Gastrocnemius medialis (tissue), 4 donors: ENCODE data around the gene MYO15A. TPM values are rescaled to one million over a fixed set of nuclear protein-coding genes. Genes with fewer than 3 reads are reported as not detected.

ENCODE experiments used
- ATAC-seq, 2 donors: fragments of 150-250 bp; one replicate each; pipeline ENCODE4 v1.9.1; 2016
- DNase-seq, 2 donors: peaks; one replicate each; pipeline ENCODE4 v3.0.0-alpha.2; 2019
- H3K27ac ChIP-seq, 4 donors: fragments of 200-600 bp; sonication (generic); 1 replicate in 1 of 4; 2 replicates in 3 of 4; pipeline ENCODE4 v1.5.1; 2016 to 2018; ENCODE audit warnings: mild to moderate bottlenecking in 2 of 4, moderate library complexity in 1 of 4
- H3K27me3 ChIP-seq, 3 donors: fragments of 200-600 bp; sonication (generic) in 2 of 3; 1 replicate in 1 of 3; 2 replicates in 2 of 3; pipeline versions ENCODE4 v1.5.1 to v1.6.0; 2016 to 2019; ENCODE audit warnings: mild to moderate bottlenecking in 1 of 3, moderate library complexity in 1 of 3
- H3K36me3 ChIP-seq, 2 donors: fragments of 200-600 bp; sonication (generic) in 1 of 2; one replicate each; pipeline ENCODE4 v1.5.1; 2017 to 2018
- H3K4me1 ChIP-seq, 2 donors: fragments of 200-600 bp; sonication (generic) in 1 of 2; one replicate each; pipeline ENCODE4 v1.5.1; 2016 to 2017; ENCODE audit warnings: mild to moderate bottlenecking in 2 of 2
- H3K4me3 ChIP-seq, 4 donors: fragments of 200-600 bp; sonication (generic) in 3 of 4; 1 replicate in 1 of 4; 2 replicates in 3 of 4; pipeline ENCODE4 v1.5.1; 2016 to 2019; ENCODE audit warnings: mild to moderate bottlenecking in 2 of 4
- H3K9me3 ChIP-seq, 3 donors: fragments of 200-600 bp; sonication (generic) in 2 of 3; 1 replicate in 1 of 3; 2 replicates in 2 of 3; pipeline ENCODE4 v1.5.1; 2016 to 2019
- POLR2A ChIP-seq, 2 donors: fragments of 450-650 bp; IDR thresholded peaks; one replicate each; pipeline ENCODE4 v1.6.1; 2017; ENCODE audit warnings: antibody characterized with exemption in 2 of 2, mild to moderate bottlenecking in 2 of 2, moderate library complexity in 2 of 2
- in situ Hi-C, 4 donors: fragments of 200-750 bp; cut with MboI; loops; one replicate each; pipeline versions ENCODE4 v1.15.0 to v1.8.0; 2017; ENCODE audit warnings: low sequenced_read_pairs in 4 of 4
- intact Hi-C: fragments of 100-400 bp; cut with DNase I; formaldehyde crosslinking; loops from one replicate; pipeline ENCODE4 v1.15.1; 2023; ENCODE audit warnings: low total_unique reads
- total RNA-seq, 4 donors: library from RNA; depleted of rRNA; stranded (reverse); fragments of >200 nt; gene quantifications; one replicate each; pipeline versions ENCODE4 v1.1.0 to v1.2.3, GENCODE V29; 2016
- TF ChIP-seq, protein P1 (sequence below), 5 experiments: fragments of 450-650 bp in 3 of 5; fragments of 200-600 bp in 2 of 5; sonication (generic) in 2 of 5; IDR thresholded peaks in 4 of 5; conservative IDR thresholded peaks in 1 of 5; 1 replicate in 4 of 5; 2 replicates in 1 of 5; pipeline ENCODE4 v1.5.1; 2016 to 2019; ENCODE audit warnings: antibody characterized with exemption in 5 of 5, mild to moderate bottlenecking in 3 of 5, moderate library complexity in 3 of 5

The MYO15A gene
- total RNA-seq, 4 donors from 2014 or later = 0.04 to 0.70 (median 0.31) TPM; not detected in 1

GRCh38 chr17:18177722-18178121 is 69.2 kb downstream of the MYO15A start:
- Histone ChIP-seq H3K36me3 (no peaks in the 10 kb centered on the region), H3K9me3 (no peaks in the 10 kb centered on the region), H3K27me3 (no peaks in the 10 kb centered on the region), H3K27ac (no peak overlapping the region), H3K4me1 (peaks cover 8 to 12% of the 10 kb centered on the region in 2 donors), H3K4me3 (no peak overlapping the region)
- intact Hi-C loops = no loop called here
- in situ Hi-C loops = no loop called here
- DNase-seq = no peak
- no peak for TF ChIP-seq POLR2A (IDR thresholded peaks at IDR 0.05)
- TF ChIP-seq, protein P1, sequence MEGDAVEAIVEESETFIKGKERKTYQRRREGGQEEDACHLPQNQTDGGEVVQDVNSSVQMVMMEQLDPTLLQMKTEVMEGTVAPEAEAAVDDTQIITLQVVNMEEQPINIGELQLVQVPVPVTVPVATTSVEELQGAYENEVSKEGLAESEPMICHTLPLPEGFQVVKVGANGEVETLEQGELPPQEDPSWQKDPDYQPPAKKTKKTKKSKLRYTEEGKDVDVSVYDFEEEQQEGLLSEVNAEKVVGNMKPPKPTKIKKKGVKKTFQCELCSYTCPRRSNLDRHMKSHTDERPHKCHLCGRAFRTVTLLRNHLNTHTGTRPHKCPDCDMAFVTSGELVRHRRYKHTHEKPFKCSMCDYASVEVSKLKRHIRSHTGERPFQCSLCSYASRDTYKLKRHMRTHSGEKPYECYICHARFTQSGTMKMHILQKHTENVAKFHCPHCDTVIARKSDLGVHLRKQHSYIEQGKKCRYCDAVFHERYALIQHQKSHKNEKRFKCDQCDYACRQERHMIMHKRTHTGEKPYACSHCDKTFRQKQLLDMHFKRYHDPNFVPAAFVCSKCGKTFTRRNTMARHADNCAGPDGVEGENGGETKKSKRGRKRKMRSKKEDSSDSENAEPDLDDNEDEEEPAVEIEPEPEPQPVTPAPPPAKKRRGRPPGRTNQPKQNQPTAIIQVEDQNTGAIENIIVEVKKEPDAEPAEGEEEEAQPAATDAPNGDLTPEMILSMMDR (IDR thresholded peaks at IDR 0.05 in 4 of 5, conservative IDR thresholded peaks at IDR 0.05 in 1 of 5) = no peak
- no peak for ATAC-seq

- DNase-seq = no peak
- TF ChIP-seq, protein P1 (IDR thresholded peaks at IDR 0.05 in 4 of 5, conservative IDR thresholded peaks at IDR 0.05 in 1 of 5) = no peak
- no peak for TF ChIP-seq POLR2A (IDR thresholded peaks at IDR 0.05)
- intact Hi-C loops = no loop called here
- in situ Hi-C loops = no loop called here
- no peaks in the 10 kb centered on the region for H3K9me3 ChIP-seq
- H3K36me3 ChIP-seq = no peaks in the 10 kb centered on the region
- H3K4me3 ChIP-seq = no peak overlapping the region
- no peak overlapping the region for H3K27ac ChIP-seq
- ATAC-seq = no peak
- peaks cover 8 to 13% of the 10 kb centered on the region in 2 donors for H3K4me1 ChIP-seq
- H3K27me3 ChIP-seq = no peaks in the 10 kb centered on the region
Measured at GRCh38 chr17:18179196-18179595, 70.6 kb downstream of the MYO15A start.

- Histone ChIP-seq H3K4me1 (peaks cover 9 to 13% of the 10 kb centered on the region in 2 donors), H3K27me3 (no peaks in the 10 kb centered on the region), H3K4me3 (no peak overlapping the region), H3K36me3 (no peaks in the 10 kb centered on the region), H3K27ac (no peak overlapping the region), H3K9me3 (no peaks in the 10 kb centered on the region)
- no peak for ATAC-seq
- in situ Hi-C loops (no loop called here), intact Hi-C loops (loop anchor here (5.0 to 10.0 kb wide), 2 partner anchors 208 to 335 kb away; partner anchors contain the start of genes DRC3 and TOM1L2)
- DNase-seq = no peak
- TF ChIP-seq POLR2A (IDR thresholded peaks at IDR 0.05) = no peak
- TF ChIP-seq, protein P1 (IDR thresholded peaks at IDR 0.05 in 4 of 5, conservative IDR thresholded peaks at IDR 0.05 in 1 of 5) = no peak
Measured at GRCh38 chr17:18179804-18180203, 71.2 kb downstream of the MYO15A start.

GRCh38 chr17:18181358-18181757 is 72.8 kb downstream of the MYO15A start:
- TF ChIP-seq, protein P1 (IDR thresholded peaks at IDR 0.05 in 4 of 5, conservative IDR thresholded peaks at IDR 0.05 in 1 of 5) = no peak
- TF ChIP-seq POLR2A (IDR thresholded peaks at IDR 0.05) = no peak
- DNase-seq (no peak), ATAC-seq (no peak)
- H3K4me3 ChIP-seq = no peak overlapping the region
- H3K27ac ChIP-seq = peak overlapping the region; percentile 14 to 95 (median 92)
- H3K27me3 ChIP-seq = no peaks in the 10 kb centered on the region
- in situ Hi-C loops (no loop called here), intact Hi-C loops (loop anchor here (5.0 to 10.0 kb wide), 2 partner anchors 209 to 337 kb away; partner anchors contain the start of genes DRC3 and TOM1L2)
- no peaks in the 10 kb centered on the region for H3K9me3 ChIP-seq
- peaks cover 24% of the 10 kb centered on the region in 2 donors for H3K4me1 ChIP-seq
- no peaks in the 10 kb centered on the region for H3K36me3 ChIP-seq
